Measurements from ENCODE around the gene NUDT17. TPM values are rescaled to one million over a fixed set of nuclear protein-coding genes. Genes with fewer than 3 reads are reported as not detected.

The NUDT17 gene
- total and polyA plus RNA-seq, 2 of the 4 experiments (the other 2 are of a cell fraction) = 2.3 to 2.8 TPM

- H3K9ac ChIP-seq (ENCODE audit: low read depth, low read length) = peak overlapping the region; percentile 91
- peak overlapping the region; percentile 90 for H3K4ac ChIP-seq (ENCODE audit: low read depth, low read length)
- peaks cover 27 to 49% of the 10 kb centered on the region in 2 experiments for H3K79me1 ChIP-seq (ENCODE audit: low read depth in 1 of 2, low read length in 2 of 2)
- H3K14ac ChIP-seq (replicated peaks; ENCODE audit: low read depth, low read length) = peak overlapping the region; percentile 96
- peak overlapping the region; percentile 78 for H4K5ac ChIP-seq (ENCODE audit: low read depth, low read length)
- peaks cover 6% of the 10 kb centered on the region for H3K9me1 ChIP-seq (ENCODE audit: insufficient read depth, low read length)
- H2AK5ac ChIP-seq (ENCODE audit: low read depth, low read length) = peak overlapping the region; percentile 73
- H3K36me3 ChIP-seq (ENCODE audit: control insufficient read depth, insufficient read depth, low read length) = peaks cover 18% of the 10 kb centered on the region
- H4K91ac ChIP-seq (ENCODE audit: insufficient read depth, low read depth, low read length) = peak overlapping the region; percentile 96
- ChIA-PET CTCF (interaction anchor here (0.6 to 0.9 kb wide), 2 partner anchors 67 to 104 kb away, joined by 3 read pairs; no protein-coding TSS in a partner anchor), POLR2A (ENCODE audit: unreplicated experiment) (interaction anchor here (0.6 kb wide), 1 partner anchor 40 kb away, joined by 6 read pairs; no protein-coding TSS in a partner anchor)
- H2BK15ac ChIP-seq (ENCODE audit: low read depth, low read length) = peak overlapping the region; percentile 58; the same call in 1 of the 3 replicates
- peak overlapping the region; percentile 96 for H2AK9ac ChIP-seq (replicated peaks; ENCODE audit: low read depth, low read length, poor library complexity)
- peak overlapping the region; percentile 98 for H3K23ac ChIP-seq (ENCODE audit: low read depth, low read length)
- H3K56ac ChIP-seq (ENCODE audit: extremely low read depth, insufficient read depth, low read length) = peak overlapping the region; percentile 94
- H3K27ac ChIP-seq (ENCODE audit: insufficient read depth, low read length) = peak overlapping the region; percentile 91
- peak overlapping the region; percentile 98 for H2AFZ ChIP-seq (replicated peaks; ENCODE audit: low read length, poor library complexity)
- peak overlapping the region; percentile 88 for H2BK120ac ChIP-seq (ENCODE audit: low read depth, low read length)
- peak overlapping the region; percentile 53 for H3K4me3 ChIP-seq (ENCODE audit: insufficient read depth, low read depth, low read length)
- intact Hi-C loops (cut with micrococcal nuclease) = loop anchor here (10.0 kb wide), 1 partner anchor 100 kb away; no protein-coding TSS in a partner anchor
- BruUV-seq (replicated peaks) = TSS peak; percentile 59
- 0 out of 2 replicates have a peak, but pooled peaks cover 2% of the 10 kb centered on the region for H3K4me1 ChIP-seq (ENCODE audit: control insufficient read depth, insufficient read depth, low read length)
- dilution Hi-C loops (cut with HindIII; ENCODE audit: low sequenced_read_pairs, unreplicated experiment) = no loop called here
- H2BK5ac ChIP-seq (ENCODE audit: low read depth, low read length, poor library complexity, severe bottlenecking) = peak overlapping the region; percentile 90
- in situ Hi-C loops (cut with MboI; ENCODE audit: low sequenced_read_pairs) = no loop called here
- H2BK20ac ChIP-seq (ENCODE audit: low read depth, low read length) = peak overlapping the region; percentile 72; the same call in 1 of the 2 replicates
- peak overlapping the region; percentile 75 for H3K4me2 ChIP-seq (ENCODE audit: low read depth, low read length)
- DNase-seq = no peak
- WGBS, 2 experiments (ENCODE audit: extremely low coverage in 2 of 2, insufficient read length in 1 of 2) = no CpG with 5 or more reads among the region's 7 CpGs
- peak overlapping the region; percentile 3 for H3K18ac ChIP-seq (ENCODE audit: low read depth, low read length)
- ATAC-seq (ENCODE audit: low read depth) = no peak
- H4K8ac ChIP-seq (ENCODE audit: low read depth in 2 of 2, low read length in 2 of 2) = peak overlapping the region; percentile 76 to 94
- no peaks in the 10 kb centered on the region for H3K27me3 ChIP-seq (ENCODE audit: control insufficient read depth, insufficient read depth, low read length)
- no peaks in the 10 kb centered on the region for H4K20me1 ChIP-seq (ENCODE audit: insufficient read depth, low read length)
- no peak for TF ChIP-seq CHD1 (IDR thresholded peaks at IDR 0.05; ENCODE audit: low read depth, low read length)
- TF ChIP-seq USF2 (IDR thresholded peaks at IDR 0.05; ENCODE audit: low read depth, low read length) = no peak
- no peak for TF ChIP-seq MXI1 (IDR thresholded peaks at IDR 0.05; ENCODE audit: borderline replicate concordance, low read depth, low read length)
- no peak for TF ChIP-seq POLR2A (IDR thresholded peaks at IDR 0.05; ENCODE audit: low read depth, low read length)
- TF ChIP-seq MAFK (IDR thresholded peaks at IDR 0.05; ENCODE audit: low read depth, low read length) = no peak
- no peak for TF ChIP-seq BHLHE40 (IDR thresholded peaks at IDR 0.05; ENCODE audit: low read depth, low read length)
- TF ChIP-seq CTCF (conservative IDR thresholded peaks at IDR 0.05; ENCODE audit: low read depth, low read length) = no peak
- TF ChIP-seq FOS (IDR thresholded peaks at IDR 0.05; ENCODE audit: low read depth, low read length) = no peak
- no peak for TF ChIP-seq ELK1 (IDR thresholded peaks at IDR 0.05; ENCODE audit: borderline replicate concordance, low read depth, low read length)
- no peak for TF ChIP-seq RFX5 (IDR thresholded peaks at IDR 0.05; ENCODE audit: low read depth, low read length)
- TF ChIP-seq MAZ (IDR thresholded peaks at IDR 0.05; ENCODE audit: borderline replicate concordance, low read depth, low read length) = no peak
- no peak for TF ChIP-seq RAD21 (IDR thresholded peaks at IDR 0.05; ENCODE audit: low read length)
- no peak for TF ChIP-seq NFE2L2 (IDR thresholded peaks at IDR 0.05; ENCODE audit: low read depth, low read length)
- TF ChIP-seq RCOR1 (IDR thresholded peaks at IDR 0.05; ENCODE audit: insufficient replicate concordance, low read length) = no peak
- TF ChIP-seq CEBPB (IDR thresholded peaks at IDR 0.05; ENCODE audit: low read depth, low read length) = no peak
- no peak for TF ChIP-seq SMC3 (IDR thresholded peaks at IDR 0.05; ENCODE audit: low read depth, low read length)
- no peaks in the 10 kb centered on the region for H3K9me3 ChIP-seq (ENCODE audit: control insufficient read depth, insufficient read depth, low read length)
These were observed 21.0 kb upstream of the NUDT17 start for GRCh38 chr1:145824499-145824842.
